ENCODE data around the gene LCE6A. TPM values are rescaled to one million over a fixed set of nuclear protein-coding genes. Genes with fewer than 3 reads are reported as not detected.

LCE6A gene
- total RNA-seq, 1 donor from 2014 or later = not detected

DNA sequence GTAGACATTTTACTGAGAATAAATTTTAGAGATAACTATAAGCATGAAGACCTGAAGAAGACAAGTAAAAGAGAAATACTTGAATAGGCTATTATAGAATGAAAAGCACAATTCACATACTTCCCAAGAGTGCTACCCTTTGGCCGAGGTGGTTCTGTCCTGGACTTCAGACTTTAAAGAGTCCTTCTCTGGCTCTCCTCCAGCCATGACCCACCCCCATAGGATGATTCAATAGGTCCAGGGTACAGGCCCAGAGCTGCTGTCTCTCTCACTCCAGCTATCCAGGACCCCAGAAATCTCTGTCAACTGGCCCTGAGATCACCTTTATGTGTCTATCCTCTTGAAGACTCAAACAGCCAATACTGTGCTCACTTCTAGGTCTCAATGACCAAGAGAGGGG, 34.2 kb downstream of the LCE6A start:
- H3K27ac Mint-ChIP-seq (ENCODE audit: unreplicated experiment) = no peak overlapping the region

DNA sequence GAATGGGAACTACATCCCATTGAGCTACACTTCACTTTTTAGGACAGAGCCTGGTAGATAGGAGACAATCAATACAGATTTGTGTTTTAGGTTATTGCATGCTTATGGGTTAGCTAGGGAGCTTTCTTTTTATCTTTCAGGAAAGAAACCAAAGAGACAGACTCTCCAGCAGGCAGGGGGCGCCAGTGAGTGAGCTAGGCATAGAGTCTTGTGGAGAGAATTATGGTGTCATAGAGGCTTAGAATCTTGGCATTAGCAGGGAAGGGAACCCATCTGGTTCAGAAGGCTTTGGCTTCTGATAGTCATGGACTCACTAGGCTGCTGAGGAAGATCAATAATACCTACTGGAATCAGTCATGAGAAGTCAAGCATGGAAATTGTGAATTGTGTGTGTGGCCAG, 35.4 kb downstream of the LCE6A start, which contains the start of gene SMCP:
Gene SMCP (plus strand): TSS at position 281 of the 400 bp plus-strand sequence. CDS start 6,101 bp downstream, outside the sequence.
- Histone ChIP-seq H3K27ac (ENCODE audit: low read depth, low read length) (no peak within 1 kb of the TSS), H4K20me1 (ENCODE audit: insufficient read depth, low read length) (no peaks in the 10 kb centered on the region), H3K4me3 (ENCODE audit: insufficient read depth, low read depth, low read length) (no peak within 1 kb of the TSS), H3K79me2 (ENCODE audit: insufficient read depth, low read length) (no peaks in the 10 kb centered on the region), H3K27me3 (ENCODE audit: insufficient read depth, low read length) (no peaks in the 10 kb centered on the region), H3K9me3 (ENCODE audit: insufficient read depth, low read depth, low read length) (no peaks in the 10 kb centered on the region), H3K4me2 (ENCODE audit: low read length) (no peak within 1 kb of the TSS), H3K36me3 (ENCODE audit: insufficient read depth, low read length) (no peaks in the 10 kb centered on the region), H3K4me1 (ENCODE audit: insufficient read depth, low read length) (no peaks in the 10 kb centered on the region), H3K9ac (ENCODE audit: low read length) (no peak within 1 kb of the TSS), H2AFZ (ENCODE audit: low read depth, low read length) (no peak within 1 kb of the TSS)
- peaks cover 2% of the 10 kb centered on the region for H3K9me3 Mint-ChIP-seq (ENCODE audit: unreplicated experiment)
- DNase-seq (ENCODE audit: low read depth) = no peak
- peaks cover 1% of the 10 kb centered on the region for H3K4me1 Mint-ChIP-seq (ENCODE audit: low read depth, unreplicated experiment)
- H3K27me3 Mint-ChIP-seq (ENCODE audit: low read depth, unreplicated experiment) = peaks cover 2% of the 10 kb centered on the region
- no peak for TF ChIP-seq EZH2 (IDR thresholded peaks at IDR 0.05; ENCODE audit: insufficient read depth, low read length)
- TF ChIP-seq, protein P1, sequence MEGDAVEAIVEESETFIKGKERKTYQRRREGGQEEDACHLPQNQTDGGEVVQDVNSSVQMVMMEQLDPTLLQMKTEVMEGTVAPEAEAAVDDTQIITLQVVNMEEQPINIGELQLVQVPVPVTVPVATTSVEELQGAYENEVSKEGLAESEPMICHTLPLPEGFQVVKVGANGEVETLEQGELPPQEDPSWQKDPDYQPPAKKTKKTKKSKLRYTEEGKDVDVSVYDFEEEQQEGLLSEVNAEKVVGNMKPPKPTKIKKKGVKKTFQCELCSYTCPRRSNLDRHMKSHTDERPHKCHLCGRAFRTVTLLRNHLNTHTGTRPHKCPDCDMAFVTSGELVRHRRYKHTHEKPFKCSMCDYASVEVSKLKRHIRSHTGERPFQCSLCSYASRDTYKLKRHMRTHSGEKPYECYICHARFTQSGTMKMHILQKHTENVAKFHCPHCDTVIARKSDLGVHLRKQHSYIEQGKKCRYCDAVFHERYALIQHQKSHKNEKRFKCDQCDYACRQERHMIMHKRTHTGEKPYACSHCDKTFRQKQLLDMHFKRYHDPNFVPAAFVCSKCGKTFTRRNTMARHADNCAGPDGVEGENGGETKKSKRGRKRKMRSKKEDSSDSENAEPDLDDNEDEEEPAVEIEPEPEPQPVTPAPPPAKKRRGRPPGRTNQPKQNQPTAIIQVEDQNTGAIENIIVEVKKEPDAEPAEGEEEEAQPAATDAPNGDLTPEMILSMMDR (IDR thresholded peaks at IDR 0.05; ENCODE audit: insufficient read depth, low read depth, low read length) = no peak
- H3K36me3 Mint-ChIP-seq (ENCODE audit: low read depth, unreplicated experiment) = no peaks in the 10 kb centered on the region
- H3K4me3 Mint-ChIP-seq (ENCODE audit: unreplicated experiment) = no peak within 1 kb of the TSS
- no peak for FAIRE-seq
- H3K27ac Mint-ChIP-seq (ENCODE audit: unreplicated experiment) = no peak within 1 kb of the TSS

More for the DNA sequence above, 34.2 kb downstream of the LCE6A start:
- no peak overlapping the region for H3K27ac ChIP-seq (ENCODE audit: low read depth, low read length)
- H4K20me1 ChIP-seq (ENCODE audit: insufficient read depth, low read length) = no peaks in the 10 kb centered on the region
- H2AFZ ChIP-seq (ENCODE audit: low read depth, low read length) = no peak overlapping the region
- Mint-ChIP-seq H3K4me3 (ENCODE audit: unreplicated experiment) (no peak overlapping the region), H3K9me3 (ENCODE audit: unreplicated experiment) (peaks cover 2% of the 10 kb centered on the region), H3K4me1 (ENCODE audit: low read depth, unreplicated experiment) (peaks cover 1% of the 10 kb centered on the region), H3K27me3 (ENCODE audit: low read depth, unreplicated experiment) (peaks cover 6% of the 10 kb centered on the region), H3K36me3 (ENCODE audit: low read depth, unreplicated experiment) (no peaks in the 10 kb centered on the region)
- TF ChIP-seq EZH2 (IDR thresholded peaks at IDR 0.05; ENCODE audit: insufficient read depth, low read length) = no peak
- TF ChIP-seq, protein P1 (IDR thresholded peaks at IDR 0.05; ENCODE audit: insufficient read depth, low read depth, low read length) = no peak
- no peak for FAIRE-seq
- H3K36me3 ChIP-seq (ENCODE audit: insufficient read depth, low read length) = no peaks in the 10 kb centered on the region
- no peaks in the 10 kb centered on the region for H3K4me1 ChIP-seq (ENCODE audit: insufficient read depth, low read length)
- no peaks in the 10 kb centered on the region for H3K27me3 ChIP-seq (ENCODE audit: insufficient read depth, low read length)
- H3K9ac ChIP-seq (ENCODE audit: low read length) = no peak overlapping the region
- H3K4me3 ChIP-seq (ENCODE audit: insufficient read depth, low read depth, low read length) = no peak overlapping the region
- no peaks in the 10 kb centered on the region for H3K79me2 ChIP-seq (ENCODE audit: insufficient read depth, low read length)
- no peak for DNase-seq (ENCODE audit: low read depth)
- H3K4me2 ChIP-seq (ENCODE audit: low read length) = no peak overlapping the region
- H3K9me3 ChIP-seq (ENCODE audit: insufficient read depth, low read depth, low read length) = no peaks in the 10 kb centered on the region

DNA sequence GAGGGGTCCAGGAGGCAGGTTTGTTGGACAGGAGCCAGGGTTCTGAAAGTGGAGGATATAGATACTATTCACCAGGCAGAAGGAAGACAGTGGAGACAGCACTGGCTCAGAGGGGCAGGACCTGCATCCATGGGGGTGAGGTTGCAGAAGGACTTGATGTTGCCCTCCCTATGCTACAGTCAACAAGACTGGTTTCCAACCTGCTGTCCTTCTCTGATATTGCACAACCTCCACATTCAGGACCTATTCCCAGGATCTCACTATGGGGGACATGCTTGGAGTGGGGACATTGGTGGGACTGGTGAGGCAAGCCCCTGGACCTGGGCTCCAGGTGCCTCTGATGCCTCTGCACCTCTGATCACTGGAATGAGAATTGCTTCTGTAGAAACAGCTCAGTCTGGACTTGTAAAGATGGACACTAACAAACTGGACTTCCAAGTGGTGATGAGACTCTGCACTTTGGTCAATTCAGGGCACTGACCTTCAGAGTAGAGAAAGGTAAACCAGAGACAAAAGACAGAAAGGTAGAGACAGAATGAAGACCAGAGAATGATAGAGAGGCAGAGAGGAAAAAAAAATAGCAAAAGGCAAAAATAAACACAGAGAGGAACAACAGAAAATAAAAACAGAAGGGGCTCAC, 37.0 kb downstream of the LCE6A start:
- peaks cover 2% of the 10 kb centered on the region for H3K9me3 Mint-ChIP-seq (ENCODE audit: unreplicated experiment)
- no peak overlapping the region for H3K27ac Mint-ChIP-seq (ENCODE audit: unreplicated experiment)
- no peaks in the 10 kb centered on the region for H3K36me3 Mint-ChIP-seq (ENCODE audit: low read depth, unreplicated experiment)
- H3K4me3 Mint-ChIP-seq (ENCODE audit: unreplicated experiment) = no peak overlapping the region
- Histone ChIP-seq H3K79me2 (ENCODE audit: insufficient read depth, low read length) (no peaks in the 10 kb centered on the region), H3K36me3 (ENCODE audit: insufficient read depth, low read length) (no peaks in the 10 kb centered on the region), H3K4me2 (ENCODE audit: low read length) (no peak overlapping the region), H3K9ac (ENCODE audit: low read length) (no peak overlapping the region), H3K27me3 (ENCODE audit: insufficient read depth, low read length) (no peaks in the 10 kb centered on the region), H2AFZ (ENCODE audit: low read depth, low read length) (no peak overlapping the region), H3K9me3 (ENCODE audit: insufficient read depth, low read depth, low read length) (no peaks in the 10 kb centered on the region), H4K20me1 (ENCODE audit: insufficient read depth, low read length) (no peaks in the 10 kb centered on the region), H3K4me1 (ENCODE audit: insufficient read depth, low read length) (no peaks in the 10 kb centered on the region), H3K4me3 (ENCODE audit: insufficient read depth, low read depth, low read length) (no peak overlapping the region), H3K27ac (ENCODE audit: low read depth, low read length) (no peak overlapping the region)
- DNase-seq (ENCODE audit: low read depth) (no peak), FAIRE-seq (no peak)
- no peak for TF ChIP-seq EZH2 (IDR thresholded peaks at IDR 0.05; ENCODE audit: insufficient read depth, low read length)
- TF ChIP-seq, protein P1 (IDR thresholded peaks at IDR 0.05; ENCODE audit: insufficient read depth, low read depth, low read length) = no peak
- peaks cover 3% of the 10 kb centered on the region for H3K4me1 Mint-ChIP-seq (ENCODE audit: low read depth, unreplicated experiment)
- H3K27me3 Mint-ChIP-seq (ENCODE audit: low read depth, unreplicated experiment) = peaks cover 2% of the 10 kb centered on the region

Measured in astrocyte (in vitro differentiated cells and primary cell).